IMR-90 (cell line): Measurements from ENCODE around the gene CLDN2. TPM values are rescaled to one million over a fixed set of nuclear protein-coding genes. Genes with fewer than 3 reads are reported as not detected.
A peak's percentile ranks its signal among the peaks of the same experiment; 100 is the strongest.

Experiments used
- ATAC-seq: fragments of 200-7000 bp; cut with Tn5 transposase; 2 replicates; pipeline ENCODE4 v1.9.1; 2020; ENCODE audit warnings: low read depth, mild to moderate bottlenecking, moderate library complexity
- BruUV-seq: library from RNA; stranded (reverse); fragments of 400-500 nt; replicated peaks from 2 replicates; lab custom pipeline; 2021; lab: Mats Ljungman, UMichigan
- CTCF ChIA-PET: fragments of 300-600 bp; formaldehyde crosslinking; extraction: SDS; loops from one replicate; lab custom pipeline; 2021; ENCODE audit warnings: antibody characterized with exemption; lab: Yijun Ruan, JAX
- POLR2A ChIA-PET: fragments of 300-600 bp; sonication (Branson Sonifier 250); formaldehyde crosslinking; loops from one replicate; lab custom pipeline; 2022; ENCODE audit warnings: antibody characterized with exemption; ENCODE audit not compliant: unreplicated experiment; lab: Charles Lee
- DNase-seq: peaks from one replicate; pipeline ENCODE4 v3.0.0; 2013
- H2AFZ ChIP-seq: replicated peaks from 2 replicates; pipeline ENCODE3; 2013; ENCODE audit warnings: low read length, mild to moderate bottlenecking; ENCODE audit not compliant: poor library complexity
- H2AK5ac ChIP-seq: 2 replicates; pipeline ENCODE4 v1.6.1; 2013; ENCODE audit warnings: low read depth, low read length, inconsistent platforms
- H2AK9ac ChIP-seq: replicated peaks from 2 replicates; pipeline ENCODE3; 2013; ENCODE audit warnings: mild to moderate bottlenecking, low read depth, low read length, moderate library complexity; ENCODE audit not compliant: poor library complexity
- H2BK120ac ChIP-seq: 2 replicates; pipeline ENCODE4 v1.6.1; 2013; ENCODE audit warnings: low read depth, low read length, inconsistent platforms
- H2BK15ac ChIP-seq: 3 replicates; pipeline ENCODE4 v1.6.1; 2013; ENCODE audit warnings: low read depth, low read length, inconsistent platforms
- H2BK20ac ChIP-seq: 2 replicates; pipeline ENCODE4 v1.6.1; 2013; ENCODE audit warnings: low read depth, mild to moderate bottlenecking, inconsistent platforms, low read length, moderate library complexity
- H2BK5ac ChIP-seq: 2 replicates; pipeline ENCODE4 v1.6.1; 2013; ENCODE audit warnings: mild to moderate bottlenecking, low read depth, low read length, inconsistent platforms; ENCODE audit not compliant: poor library complexity, severe bottlenecking
- H3K14ac ChIP-seq: replicated peaks from 2 replicates; pipeline ENCODE4 v1.6.1; 2013; ENCODE audit warnings: low read depth, low read length, inconsistent platforms
- H3K18ac ChIP-seq: 2 replicates; pipeline ENCODE4 v1.6.1; 2013; ENCODE audit warnings: low read depth, low read length, control low read depth
- H3K23ac ChIP-seq: 2 replicates; pipeline ENCODE4 v1.6.1; 2013; ENCODE audit warnings: low read depth, low read length, inconsistent platforms
- H3K27ac ChIP-seq: 2 replicates; pipeline ENCODE4 v1.5.1; 2013; ENCODE audit warnings: mild to moderate bottlenecking, control low read depth, low read length; ENCODE audit not compliant: insufficient read depth
- H3K27me3 ChIP-seq: 2 replicates; pipeline ENCODE4 v1.6.1; 2013; ENCODE audit warnings: low read length; ENCODE audit not compliant: control insufficient read depth, insufficient read depth
- H3K36me3 ChIP-seq: 2 replicates; pipeline ENCODE4 v1.6.1; 2013; ENCODE audit warnings: low read length, mixed read lengths; ENCODE audit not compliant: control insufficient read depth, insufficient read depth
- H3K4ac ChIP-seq: 2 replicates; pipeline ENCODE4 v1.6.1; 2013; ENCODE audit warnings: low read depth, low read length, inconsistent platforms
- H3K4me1 ChIP-seq: 2 replicates; pipeline ENCODE4 v1.6.1; 2013; ENCODE audit warnings: low read length, mixed read lengths; ENCODE audit not compliant: control insufficient read depth, insufficient read depth
- H3K4me2 ChIP-seq: 2 replicates; pipeline ENCODE4 v1.6.1; 2013; ENCODE audit warnings: low read depth, mild to moderate bottlenecking, control low read depth, low read length, moderate library complexity
- H3K4me3 ChIP-seq: 2 replicates; pipeline ENCODE4 v1.5.1; 2013; ENCODE audit warnings: low read depth, mild to moderate bottlenecking, control low read depth, low read length, moderate library complexity; ENCODE audit not compliant: insufficient read depth
- H3K56ac ChIP-seq: 2 replicates; pipeline ENCODE4 v1.6.1; 2013; ENCODE audit warnings: low read length, inconsistent platforms; ENCODE audit not compliant: insufficient read depth; ENCODE audit errors: extremely low read depth
- H3K79me1 ChIP-seq, 2 experiments: 2 replicates each; pipeline ENCODE4 v1.6.1; 2013; ENCODE audit warnings: low read length in 2 of 2, inconsistent platforms in 1 of 2, low read depth in 1 of 2
- H3K9ac ChIP-seq: 2 replicates; pipeline ENCODE4 v1.6.1; 2013; ENCODE audit warnings: low read depth, low read length, control low read depth
- H3K9me1 ChIP-seq: 2 replicates; pipeline ENCODE4 v1.6.1; 2013; ENCODE audit warnings: low read length, inconsistent platforms; ENCODE audit not compliant: insufficient read depth
- H3K9me3 ChIP-seq: 2 replicates; pipeline ENCODE4 v1.6.1; 2013; ENCODE audit warnings: low read length; ENCODE audit not compliant: control insufficient read depth, insufficient read depth
- H4K20me1 ChIP-seq: 2 replicates; pipeline ENCODE4 v1.6.1; 2013; ENCODE audit warnings: low read length, inconsistent platforms; ENCODE audit not compliant: insufficient read depth
- H4K5ac ChIP-seq: 2 replicates; pipeline ENCODE4 v1.6.1; 2013; ENCODE audit warnings: mild to moderate bottlenecking, low read depth, low read length, control low read depth
- H4K8ac ChIP-seq, 2 experiments: 2 replicates each; pipeline ENCODE4 v1.6.1; 2013; ENCODE audit warnings: low read depth in 2 of 2, low read length in 2 of 2, control low read depth in 1 of 2, inconsistent platforms in 1 of 2
- H4K91ac ChIP-seq: 2 replicates; pipeline ENCODE4 v1.6.1; 2013; ENCODE audit warnings: low read depth, low read length, inconsistent platforms; ENCODE audit not compliant: insufficient read depth
- BHLHE40 ChIP-seq: fragments of 150-350 bp; IDR thresholded peaks from 2 replicates; pipeline ENCODE4 v1.6.1; 2016; ENCODE audit warnings: mild to moderate bottlenecking, low read depth, low read length
- CEBPB ChIP-seq: IDR thresholded peaks from 2 replicates; pipeline ENCODE4 v1.6.1; 2012; ENCODE audit warnings: low read depth, low read length, improper control_type of control experiment
- CTCF ChIP-seq: conservative IDR thresholded peaks from 2 replicates; pipeline ENCODE4 v1.5.1; 2012; ENCODE audit warnings: mild to moderate bottlenecking, low read depth, low read length, improper control_type of control experiment
- WGBS, 2 experiments: methylation state at CpG; one replicate each; pipeline versions ENCODE4 v1.1.5 to v1.1.7; 2013; ENCODE audit warnings: missing lambda C conversion rate in 2 of 2; ENCODE audit not compliant: insufficient read length in 1 of 2; ENCODE audit errors: extremely low coverage in 2 of 2; 5-methylcytosine and 5-hydroxymethylcytosine counted together
- dilution Hi-C: fragments of 300-500 bp; cut with HindIII; formaldehyde crosslinking; loops from one replicate; pipeline ENCODE4 v1.14.3; 2018; ENCODE audit warnings: low sequenced_read_pairs; ENCODE audit not compliant: unreplicated experiment
- in situ Hi-C: fragments of 300-500 bp; cut with MboI; formaldehyde crosslinking; loops from 3 replicates; pipeline ENCODE4 v1.14.3; 2019; ENCODE audit warnings: low sequenced_read_pairs, inconsistent platforms, mixed read lengths
- intact Hi-C: fragments of 100-400 bp; cut with micrococcal nuclease; formaldehyde crosslinking; loops from 2 replicates; pipeline ENCODE4 v1.10.0; 2022
- polyA plus RNA-seq, 3 experiments: library from polyadenylated mRNA; depleted of rRNA; stranded (reverse); fragments of >200 nt; gene quantifications; 2 replicates each; pipeline ENCODE4 v1.2.3, GENCODE V29; 2012; ENCODE audit warnings: low replicate concordance in 1 of 3
- total RNA-seq: library from RNA; depleted of rRNA; stranded (reverse); fragments of >200 nt; gene quantifications from 2 replicates; pipeline ENCODE4 v1.2.3, GENCODE V29; 2012

CLDN2 gene
- total and polyA plus RNA-seq, 2 of the 4 experiments (the other 2 are of a cell fraction): 0.03 TPM; not detected in 1

DNA sequence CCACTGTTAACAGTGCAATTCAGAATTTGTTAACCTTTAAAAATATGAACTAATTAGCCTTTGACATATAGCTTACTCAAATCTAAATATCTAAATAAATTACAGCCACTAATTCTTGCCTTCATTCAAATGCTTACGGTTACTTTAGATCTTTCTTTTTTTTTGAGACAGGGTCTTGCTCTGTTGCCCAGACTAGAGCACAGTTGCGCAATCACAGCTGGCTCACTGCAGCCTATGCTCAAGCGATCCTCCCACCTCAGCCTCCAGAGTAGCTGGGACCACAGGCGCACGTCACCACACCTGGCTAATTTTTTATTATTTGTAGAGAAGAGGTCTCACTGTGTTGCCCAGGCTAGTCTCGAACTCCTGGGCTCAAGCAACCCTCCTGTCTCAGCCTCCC, 31.0 kb downstream of the CLDN2 start:
- Histone ChIP-seq H3K9me3 (no peaks in the 10 kb centered on the region), H2BK120ac (no peak overlapping the region), H3K4me3 (no peak overlapping the region), H4K20me1 (no peaks in the 10 kb centered on the region), H2AK5ac (no peak overlapping the region), H3K27ac (no peak overlapping the region), H2BK15ac (no peak overlapping the region), H2AK9ac (no peak overlapping the region), H3K18ac (no peak overlapping the region), H3K4me1 (peaks cover 5% of the 10 kb centered on the region; the same call in 1 of the 2 replicates), H3K56ac (no peak overlapping the region), H4K8ac (no peak overlapping the region), H2BK20ac (no peak overlapping the region), H3K36me3 (peaks cover 6% of the 10 kb centered on the region), H3K9me1 (no peaks in the 10 kb centered on the region), H2BK5ac (no peak overlapping the region), H4K91ac (no peak overlapping the region), H3K9ac (no peak overlapping the region), H3K4me2 (no peak overlapping the region), H2AFZ (no peak overlapping the region), H3K14ac (no peak overlapping the region), H3K4ac (no peak overlapping the region), H3K23ac (no peak overlapping the region), H3K79me1 (no peaks in the 10 kb centered on the region; a peak in 1 of 4 replicates), H4K5ac (no peak overlapping the region), H3K27me3 (no peaks in the 10 kb centered on the region; the same call in 1 of the 2 replicates)
- dilution Hi-C loops (no loop called here), in situ Hi-C loops (no loop called here), intact Hi-C loops (no loop called here)
- no peak for ATAC-seq
- no peak for DNase-seq
- ChIA-PET POLR2A (no interaction called here), CTCF (interaction anchor here (1.1 kb wide), 1 partner anchor 49 kb away, joined by 4 read pairs; no protein-coding TSS in a partner anchor)
- no TSS peak for BruUV-seq
- TF ChIP-seq BHLHE40: no peak
- TF ChIP-seq CEBPB: peak; percentile 87
- no peak for TF ChIP-seq CTCF
- WGBS, 2 experiments: 71% methylated on average over 1 of the region's 6 CpGs; no CpG with 5 or more reads in 1 of the 2 experiments
